ENCODE measurements around the gene MEI4. TPM values are rescaled to one million over a fixed set of nuclear protein-coding genes. Genes with fewer than 3 reads are reported as not detected.

The MEI4 gene
- total and polyA plus RNA-seq, 2 donors (not counting 1 experiment from before 2014, with no cell fraction given): not detected

DNA sequence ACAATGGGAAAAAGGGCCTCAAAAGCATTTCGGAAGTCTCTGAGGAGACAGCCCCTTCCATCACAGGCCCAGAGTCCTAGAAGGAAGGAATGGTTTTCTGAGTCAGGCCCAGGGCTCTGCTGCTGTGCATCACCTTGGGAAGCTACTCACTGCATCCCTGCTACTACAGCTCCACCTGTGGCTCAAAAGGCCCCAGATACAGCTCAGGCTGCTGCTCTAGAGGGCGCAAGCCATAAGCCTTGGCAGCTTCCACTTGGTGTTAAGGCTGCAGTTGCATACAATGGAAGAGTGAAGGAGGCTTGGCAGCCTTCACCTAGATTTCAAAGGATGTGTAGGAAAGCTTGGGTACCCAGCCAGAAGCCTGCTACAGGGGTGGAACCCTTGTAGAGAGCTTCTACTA, 54.8 kb downstream of the MEI4 start:
- Histone ChIP-seq H3K36me3 (replicated peaks in 1 of 2; ENCODE audit: control extremely low read depth in 1 of 2, control insufficient read depth in 1 of 2, extremely low read depth in 1 of 2, insufficient read depth in 2 of 2, low read length in 1 of 2) (no peaks in the 10 kb centered on the region), H2AFZ (ENCODE audit: insufficient read depth, low read depth, low read length, poor library complexity, severe bottlenecking) (no peak overlapping the region), H3K4me2 (replicated peaks; ENCODE audit: low read depth, low read length, poor library complexity, severe bottlenecking) (no peak overlapping the region), H3K4me3 (ENCODE audit: control extremely low read depth in 1 of 5, extremely low read depth in 1 of 5, insufficient read depth in 1 of 5, low read depth in 2 of 5, low read length in 4 of 5) (no peak overlapping the region), H3K27ac (ENCODE audit: low read length in 2 of 2) (no peak overlapping the region), H3K79me2 (ENCODE audit: control insufficient read depth, insufficient read depth, low read length) (no peaks in the 10 kb centered on the region), H3K9ac (ENCODE audit: low read length) (no peak overlapping the region), H4K20me1 (ENCODE audit: control insufficient read depth, insufficient read depth, low read length, poor library complexity, severe bottlenecking) (no peaks in the 10 kb centered on the region), H3K4me1 (ENCODE audit: control insufficient read depth in 2 of 2, insufficient read depth in 2 of 2, low read length in 2 of 2) (no peaks in the 10 kb centered on the region), H3K9me3 (ENCODE audit: control extremely low read depth in 1 of 3, control insufficient read depth in 2 of 3, insufficient read depth in 1 of 3, low read length in 2 of 3) (peaks cover 0 to 8% (median 0%) of the 10 kb centered on the region in 3 donors), H3K27me3 (replicated peaks in 1 of 4; ENCODE audit: control extremely low read depth in 1 of 4, control insufficient read depth in 3 of 4, insufficient read depth in 4 of 4, low read length in 3 of 4) (no peaks in the 10 kb centered on the region)
- Mint-ChIP-seq H3K27me3 (no peaks in the 10 kb centered on the region), H3K27ac (no peak overlapping the region), H3K9me3 (ENCODE audit: insufficient read depth) (peaks cover 16% of the 10 kb centered on the region), H3K4me3 (no peak overlapping the region), H3K4me1 (no peaks in the 10 kb centered on the region)
- no peak for ATAC-seq (ENCODE audit: low read depth)
- CTCF ChIA-PET: no interaction called here
- TF ChIP-seq, protein P1, sequence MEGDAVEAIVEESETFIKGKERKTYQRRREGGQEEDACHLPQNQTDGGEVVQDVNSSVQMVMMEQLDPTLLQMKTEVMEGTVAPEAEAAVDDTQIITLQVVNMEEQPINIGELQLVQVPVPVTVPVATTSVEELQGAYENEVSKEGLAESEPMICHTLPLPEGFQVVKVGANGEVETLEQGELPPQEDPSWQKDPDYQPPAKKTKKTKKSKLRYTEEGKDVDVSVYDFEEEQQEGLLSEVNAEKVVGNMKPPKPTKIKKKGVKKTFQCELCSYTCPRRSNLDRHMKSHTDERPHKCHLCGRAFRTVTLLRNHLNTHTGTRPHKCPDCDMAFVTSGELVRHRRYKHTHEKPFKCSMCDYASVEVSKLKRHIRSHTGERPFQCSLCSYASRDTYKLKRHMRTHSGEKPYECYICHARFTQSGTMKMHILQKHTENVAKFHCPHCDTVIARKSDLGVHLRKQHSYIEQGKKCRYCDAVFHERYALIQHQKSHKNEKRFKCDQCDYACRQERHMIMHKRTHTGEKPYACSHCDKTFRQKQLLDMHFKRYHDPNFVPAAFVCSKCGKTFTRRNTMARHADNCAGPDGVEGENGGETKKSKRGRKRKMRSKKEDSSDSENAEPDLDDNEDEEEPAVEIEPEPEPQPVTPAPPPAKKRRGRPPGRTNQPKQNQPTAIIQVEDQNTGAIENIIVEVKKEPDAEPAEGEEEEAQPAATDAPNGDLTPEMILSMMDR (IDR thresholded peaks at IDR 0.05): no peak
- TF ChIP-seq EZH2 (IDR thresholded peaks at IDR 0.05; ENCODE audit: borderline replicate concordance, insufficient read depth, low read depth, low read length, poor library complexity, severe bottlenecking): no peak
- POLR2A ChIA-PET: no interaction called here
- 86% methylated on average over 1 of the region's 2 CpGs for WGBS (ENCODE audit: insufficient coverage)
- intact Hi-C loops (cut with micrococcal nuclease): no loop called here
- DNase-seq: no peak

DNA sequence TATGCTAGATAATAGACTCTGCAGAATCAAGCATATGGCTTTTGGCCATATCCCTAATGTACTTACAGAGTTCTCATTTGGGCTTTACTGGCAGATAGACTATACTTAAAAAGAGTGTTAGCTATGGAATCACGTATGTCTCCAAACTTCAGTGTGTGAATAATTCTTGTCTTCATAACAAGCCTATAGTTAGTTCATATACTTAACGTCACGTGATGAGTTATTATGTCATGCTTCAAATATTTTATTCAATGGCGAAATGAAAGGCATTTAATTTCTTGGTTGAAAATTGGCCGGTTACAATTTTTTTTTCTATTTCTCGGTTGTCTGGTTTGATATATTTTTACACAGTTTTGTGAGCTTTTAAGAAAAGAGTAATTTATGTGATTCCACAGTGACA, 62.7 kb downstream of the MEI4 start:
- H3K9me3 Mint-ChIP-seq (ENCODE audit: insufficient read depth): peaks cover 4% of the 10 kb centered on the region
- H3K27ac ChIP-seq (ENCODE audit: low read length in 2 of 2): no peak overlapping the region
- no CpG with 5 or more reads among the region's 6 CpGs for WGBS (ENCODE audit: insufficient coverage)
- no peaks in the 10 kb centered on the region for H3K36me3 ChIP-seq (replicated peaks in 1 of 2; ENCODE audit: control extremely low read depth in 1 of 2, control insufficient read depth in 1 of 2, extremely low read depth in 1 of 2, insufficient read depth in 2 of 2, low read length in 1 of 2)
- H3K4me3 Mint-ChIP-seq: no peak overlapping the region
- no peaks in the 10 kb centered on the region for H3K27me3 Mint-ChIP-seq
- no peak overlapping the region for H3K4me2 ChIP-seq (replicated peaks; ENCODE audit: low read depth, low read length, poor library complexity, severe bottlenecking)
- POLR2A ChIA-PET: no interaction called here
- H2AFZ ChIP-seq (ENCODE audit: insufficient read depth, low read depth, low read length, poor library complexity, severe bottlenecking): no peak overlapping the region
- H3K27ac Mint-ChIP-seq: no peak overlapping the region
- no peaks in the 10 kb centered on the region for H4K20me1 ChIP-seq (ENCODE audit: control insufficient read depth, insufficient read depth, low read length, poor library complexity, severe bottlenecking)
- DNase-seq (no peak), ATAC-seq (ENCODE audit: low read depth) (no peak)
- no peaks in the 10 kb centered on the region for H3K4me1 Mint-ChIP-seq
- TF ChIP-seq, protein P1 (IDR thresholded peaks at IDR 0.05): no peak
- no peak for TF ChIP-seq EZH2 (IDR thresholded peaks at IDR 0.05; ENCODE audit: borderline replicate concordance, insufficient read depth, low read depth, low read length, poor library complexity, severe bottlenecking)
- H3K4me3 ChIP-seq (ENCODE audit: control extremely low read depth in 1 of 5, extremely low read depth in 1 of 5, insufficient read depth in 1 of 5, low read depth in 2 of 5, low read length in 4 of 5): no peak overlapping the region
- H3K27me3 ChIP-seq (replicated peaks in 1 of 4; ENCODE audit: control extremely low read depth in 1 of 4, control insufficient read depth in 3 of 4, insufficient read depth in 4 of 4, low read length in 3 of 4): no peaks in the 10 kb centered on the region
- intact Hi-C loops (cut with micrococcal nuclease): no loop called here
- H3K9ac ChIP-seq (ENCODE audit: low read length): no peak overlapping the region
- H3K9me3 ChIP-seq (ENCODE audit: control extremely low read depth in 1 of 3, control insufficient read depth in 2 of 3, insufficient read depth in 1 of 3, low read length in 2 of 3): no peaks in the 10 kb centered on the region
- no peaks in the 10 kb centered on the region for H3K79me2 ChIP-seq (ENCODE audit: control insufficient read depth, insufficient read depth, low read length)
- H3K4me1 ChIP-seq (ENCODE audit: control insufficient read depth in 2 of 2, insufficient read depth in 2 of 2, low read length in 2 of 2): no peaks in the 10 kb centered on the region
- CTCF ChIA-PET: no interaction called here

Data from B cell (primary cell).